H9 (cell line): Measurements from ENCODE around the gene ZNF212. TPM values are rescaled to one million over a fixed set of nuclear protein-coding genes. Genes with fewer than 3 reads are reported as not detected.

Experiments
- DNase-seq: peaks from one replicate; pipeline ENCODE4 v3.0.0-alpha.2; 2017
- H2AFZ ChIP-seq: one replicate; pipeline ENCODE4 v1.6.1; 2013; ENCODE audit warnings: mild to moderate bottlenecking, low read length, control low read depth, moderate library complexity
- H2AK5ac ChIP-seq: 2 replicates; pipeline ENCODE4 v1.6.1; 2013; ENCODE audit warnings: low read length, control low read depth, mixed read lengths; ENCODE audit not compliant: insufficient read length
- H2BK120ac ChIP-seq: one replicate; pipeline ENCODE4 v1.6.1; 2013; ENCODE audit warnings: low read depth, mild to moderate bottlenecking, low read length, control low read depth, inconsistent platforms; ENCODE audit not compliant: poor library complexity, severe bottlenecking
- H2BK12ac ChIP-seq: 2 replicates; pipeline ENCODE4 v1.6.1; 2013; ENCODE audit warnings: low read length, control low read depth, mixed read lengths, low read depth; ENCODE audit not compliant: insufficient read length
- H2BK15ac ChIP-seq: 2 replicates; pipeline ENCODE4 v1.6.1; 2013; ENCODE audit warnings: low read depth, low read length, control low read depth
- H2BK20ac ChIP-seq: one replicate; pipeline ENCODE4 v1.6.1; 2013; ENCODE audit warnings: low read depth, mild to moderate bottlenecking, low read length, control low read depth, inconsistent platforms; ENCODE audit not compliant: poor library complexity, severe bottlenecking
- H2BK5ac ChIP-seq: 2 replicates; pipeline ENCODE4 v1.6.1; 2013; ENCODE audit warnings: low read length, control low read depth, mixed read lengths; ENCODE audit not compliant: insufficient read length
- H3K14ac ChIP-seq: 2 replicates; pipeline ENCODE4 v1.6.1; 2013; ENCODE audit warnings: low read length, control low read depth; ENCODE audit not compliant: insufficient read depth
- H3K18ac ChIP-seq: 2 replicates; pipeline ENCODE4 v1.6.1; 2013; ENCODE audit warnings: low read depth, mild to moderate bottlenecking, mixed read lengths, low read length, control low read depth; ENCODE audit not compliant: insufficient read length
- H3K23ac ChIP-seq: 2 replicates; pipeline ENCODE4 v1.6.1; 2013; ENCODE audit warnings: low read length, control low read depth, mixed read lengths, low read depth; ENCODE audit not compliant: insufficient read length
- H3K23me2 ChIP-seq: 2 replicates; pipeline ENCODE4 v1.6.1; 2013; ENCODE audit warnings: low read depth, mild to moderate bottlenecking, mixed read lengths, low read length, control low read depth; ENCODE audit not compliant: insufficient read length, poor library complexity, severe bottlenecking
- H3K27ac ChIP-seq: 2 replicates; pipeline ENCODE4 v1.5.1; 2013; ENCODE audit warnings: low read length, control low read depth, mixed read lengths, low read depth; ENCODE audit not compliant: insufficient read length
- H3K27me3 ChIP-seq: 2 replicates; pipeline ENCODE4 v1.6.1; 2013; ENCODE audit warnings: low read length, control low read depth, inconsistent platforms; ENCODE audit not compliant: insufficient read depth
- H3K4ac ChIP-seq: 2 replicates; pipeline ENCODE4 v1.6.1; 2013; ENCODE audit warnings: low read depth, mild to moderate bottlenecking, control low read depth, inconsistent platforms, low read length, moderate library complexity
- H3K4me1 ChIP-seq: 2 replicates; pipeline ENCODE4 v1.6.1; 2013; ENCODE audit warnings: low read length, control low read depth, inconsistent platforms; ENCODE audit not compliant: insufficient read depth
- H3K4me2 ChIP-seq: 2 replicates; pipeline ENCODE4 v1.6.1; 2013; ENCODE audit warnings: low read length, control low read depth, mixed read lengths; ENCODE audit not compliant: insufficient read length, insufficient read depth
- H3K56ac ChIP-seq: 2 replicates; pipeline ENCODE4 v1.6.1; 2013; ENCODE audit warnings: low read depth, mild to moderate bottlenecking, mixed read lengths, low read length, control low read depth; ENCODE audit not compliant: insufficient read length
- H3K79me1 ChIP-seq: 2 replicates; pipeline ENCODE4 v1.6.1; 2013; ENCODE audit warnings: low read depth, mild to moderate bottlenecking, moderate library complexity, low read length, control low read depth, inconsistent platforms; ENCODE audit not compliant: insufficient read depth, poor library complexity, severe bottlenecking
- H3K79me2 ChIP-seq: 2 replicates; pipeline ENCODE4 v1.6.1; 2013; ENCODE audit warnings: low read length, control low read depth, inconsistent platforms; ENCODE audit not compliant: insufficient read depth
- H3K9ac ChIP-seq: 2 replicates; pipeline ENCODE4 v1.6.1; 2013; ENCODE audit warnings: low read length, control low read depth, mixed read lengths; ENCODE audit not compliant: insufficient read length; ENCODE audit errors: extremely low read depth
- H3K9me3 ChIP-seq: one replicate; pipeline ENCODE4 v1.6.1; 2013; ENCODE audit warnings: low read depth, low read length, inconsistent platforms; ENCODE audit not compliant: control insufficient read depth
- H3T11ph ChIP-seq: one replicate; pipeline ENCODE4 v1.6.1; 2013; ENCODE audit warnings: mild to moderate bottlenecking, low read length, control low read depth, inconsistent platforms
- H4K20me1 ChIP-seq: one replicate; pipeline ENCODE4 v1.6.1; 2013; ENCODE audit not compliant: control insufficient read depth, insufficient read length, insufficient read depth
- H4K5ac ChIP-seq: 2 replicates; pipeline ENCODE4 v1.6.1; 2013; ENCODE audit warnings: low read depth, mild to moderate bottlenecking, mixed read lengths, low read length, control low read depth; ENCODE audit not compliant: insufficient read length
- H4K8ac ChIP-seq: replicated peaks from 2 replicates; pipeline ENCODE4 v1.6.1; 2013; ENCODE audit warnings: low read length, control low read depth, mixed read lengths, low read depth; ENCODE audit not compliant: insufficient read length
- H4K91ac ChIP-seq: 2 replicates; pipeline ENCODE4 v1.6.1; 2013; ENCODE audit warnings: low read depth, mild to moderate bottlenecking, moderate library complexity, mixed read lengths, low read length, control low read depth; ENCODE audit not compliant: insufficient read length
- H3K27ac Mint-ChIP-seq, 3 experiments: 2 replicates in 2 of 3; 3 replicates in 1 of 3; pipeline ENCODE4 v1.8.0; 2020 to 2021; ENCODE audit warnings: mixed read lengths in 3 of 3, mild to moderate bottlenecking in 1 of 3, moderate library complexity in 1 of 3
- H3K27me3 Mint-ChIP-seq: 2 replicates; pipeline ENCODE4 v1.8.0; 2021; ENCODE audit warnings: low read depth, mild to moderate bottlenecking, moderate library complexity, mixed read lengths
- H3K36me3 Mint-ChIP-seq, 3 experiments: 2 replicates in 2 of 3; 3 replicates in 1 of 3; pipeline ENCODE4 v1.8.0; 2020 to 2021; ENCODE audit warnings: low read depth in 3 of 3, mixed read lengths in 3 of 3; ENCODE audit not compliant: insufficient read depth in 1 of 3
- H3K4me1 Mint-ChIP-seq, 2 experiments: 2 replicates each; pipeline ENCODE4 v1.8.0; 2020; ENCODE audit warnings: mixed read lengths in 2 of 2
- H3K4me3 Mint-ChIP-seq, 2 experiments: 2 replicates in 1 of 2; 3 replicates in 1 of 2; pipeline ENCODE4 v1.8.0; 2020 to 2021; ENCODE audit warnings: mild to moderate bottlenecking in 2 of 2, mixed read lengths in 2 of 2, moderate library complexity in 1 of 2
- H3K9me3 Mint-ChIP-seq, 2 experiments: 2 replicates in 1 of 2; 3 replicates in 1 of 2; pipeline ENCODE4 v1.8.0; 2020; ENCODE audit warnings: mild to moderate bottlenecking in 2 of 2, mixed read lengths in 2 of 2, moderate library complexity in 1 of 2
- CTCF ChIP-seq: fragments of 200-600 bp; sonication (generic); conservative IDR thresholded peaks from 3 replicates; pipeline ENCODE4 v1.8.0; 2021; ENCODE audit warnings: antibody characterized with exemption, mild to moderate bottlenecking
- WGBS: extraction: QIAGEN DNeasy Blood & Tissue Kit; methylation state at CpG from one replicate; pipeline ENCODE4 v1.1.7; 2013; ENCODE audit warnings: missing lambda C conversion rate, low lambda C conversion rate, mixed read lengths; ENCODE audit not compliant: insufficient read length; ENCODE audit errors: extremely low coverage; 5-methylcytosine and 5-hydroxymethylcytosine counted together
- total RNA-seq: library from RNA; stranded (reverse); gene quantifications from 2 replicates; pipeline ENCODE4 v1.2.1, GENCODE V29; 2021

The ZNF212 gene
- total RNA-seq, 1 experiment from 2014 or later = 21.1 TPM

- H4K91ac ChIP-seq = no peak overlapping the region
- H4K5ac ChIP-seq = no peak overlapping the region
- peak overlapping the region in 1 of 3 experiments; percentile 52; a peak in 1 of 7 replicates for H3K27ac Mint-ChIP-seq
- H2AK5ac ChIP-seq = no peak overlapping the region
- no peaks in the 10 kb centered on the region for H3K79me1 ChIP-seq
- H3K27ac ChIP-seq = no peak overlapping the region
- no peaks in the 10 kb centered on the region; the same call in 1 of the 2 replicates for H3K4me1 ChIP-seq
- H3K56ac ChIP-seq = no peak overlapping the region
- no peak overlapping the region for H2BK12ac ChIP-seq
- no peak overlapping the region for H3K23ac ChIP-seq
- H3K23me2 ChIP-seq = peaks cover 10% of the 10 kb centered on the region
- H3K14ac ChIP-seq = no peak overlapping the region
- no peak overlapping the region for H3K4me3 Mint-ChIP-seq
- no peak overlapping the region for H3K4me2 ChIP-seq
- no peaks in the 10 kb centered on the region for H4K20me1 ChIP-seq
- H3K9ac ChIP-seq = no peak overlapping the region
- H4K8ac ChIP-seq = no peak overlapping the region
- no peak overlapping the region for H3T11ph ChIP-seq
- no peak for DNase-seq
- TF ChIP-seq CTCF = no peak
- H2BK15ac ChIP-seq = no peak overlapping the region
- H2BK20ac ChIP-seq = no peak overlapping the region
- H3K79me2 ChIP-seq = no peaks in the 10 kb centered on the region
- no peak overlapping the region for H2BK120ac ChIP-seq
- H3K27me3 ChIP-seq = no peaks in the 10 kb centered on the region
- peaks cover 12% of the 10 kb centered on the region for H3K27me3 Mint-ChIP-seq
- no peak overlapping the region for H2BK5ac ChIP-seq
- H3K4ac ChIP-seq = no peak overlapping the region
- no peaks in the 10 kb centered on the region for H3K9me3 Mint-ChIP-seq
- peaks cover 16 to 23% of the 10 kb centered on the region in 2 experiments for H3K4me1 Mint-ChIP-seq
- H2AFZ ChIP-seq = no peak overlapping the region
- no peaks in the 10 kb centered on the region for H3K9me3 ChIP-seq
- no CpG with 5 or more reads among the region's 10 CpGs for WGBS
- H3K36me3 Mint-ChIP-seq = peaks cover 2 to 12% (median 3%) of the 10 kb centered on the region in 3 experiments; a peak in 4 of 7 replicates
- H3K18ac ChIP-seq = no peak overlapping the region
Measured at GRCh38 chr7:149287622-149288021, 48.2 kb downstream of the ZNF212 start.
